Ovary (tissue), 3 donors: ENCODE results near the gene PRAMEF20.

Experiments used
- CTCF ChIP-seq, 3 donors: fragments of 450-650 bp in 2 of 3; fragments of 200-600 bp in 1 of 3; IDR thresholded peaks; one replicate each; pipeline versions ENCODE4 v1.5.1 to v1.8.0; 2016 to 2022; ENCODE audit warnings: antibody characterized with exemption in 3 of 3, mild to moderate bottlenecking in 1 of 3
- EP300 ChIP-seq: sonication (generic); formaldehyde crosslinking; IDR thresholded peaks from one replicate; pipeline ENCODE4 v1.6.1; 2017; ENCODE audit warnings: antibody characterized with exemption
- POLR2A ChIP-seq: fragments of 450-650 bp; IDR thresholded peaks from one replicate; pipeline ENCODE4 v1.6.1; 2017; ENCODE audit warnings: antibody characterized with exemption, mild to moderate bottlenecking, moderate library complexity
- donor health status: DM: no; HTN: no; CAD: no.

GRCh38 chr1:13443335-13443979 is 33.2 kb downstream of the PRAMEF20 start:
- TF ChIP-seq CTCF (IDR thresholded peaks at IDR 0.05) (no peak), POLR2A (no peak), EP300 (no peak)
